HL-60 (cell line): Measurements from ENCODE around the gene EGLN3.

Experiments used
- CTCF ChIP-seq: IDR thresholded peaks from one replicate; pipeline ENCODE4 v1.5.1; 2011; ENCODE audit warnings: low read length, control low read depth, inconsistent platforms; ENCODE audit not compliant: insufficient read depth
- POLR2AphosphoS5 ChIP-seq: IDR thresholded peaks from 2 replicates; pipeline ENCODE4 v1.6.1; 2012; ENCODE audit warnings: low read depth
- REST ChIP-seq: IDR thresholded peaks from 2 replicates; pipeline ENCODE4 v1.6.1; 2012; ENCODE audit warnings: low read depth; ENCODE audit not compliant: insufficient replicate concordance
- SPI1 ChIP-seq: IDR thresholded peaks from 2 replicates; pipeline ENCODE4 v1.6.1; 2012; ENCODE audit warnings: low read depth, mild to moderate bottlenecking, borderline replicate concordance

GRCh38 chr14:33934938-33935337 is 15.9 kb downstream of the EGLN3 start:
- no peak for TF ChIP-seq CTCF
- no peak for TF ChIP-seq REST
- TF ChIP-seq POLR2AphosphoS5: no peak
- no peak for TF ChIP-seq SPI1
